ENCODE data around the gene ADAM12. TPM values are rescaled to one million over a fixed set of nuclear protein-coding genes. Genes with fewer than 3 reads are reported as not detected.

ADAM12 gene
- total RNA-seq, 4 donors from 2014 or later, result 0.26 to 1.6 (median 0.47) TPM; not detected in 1

DNA sequence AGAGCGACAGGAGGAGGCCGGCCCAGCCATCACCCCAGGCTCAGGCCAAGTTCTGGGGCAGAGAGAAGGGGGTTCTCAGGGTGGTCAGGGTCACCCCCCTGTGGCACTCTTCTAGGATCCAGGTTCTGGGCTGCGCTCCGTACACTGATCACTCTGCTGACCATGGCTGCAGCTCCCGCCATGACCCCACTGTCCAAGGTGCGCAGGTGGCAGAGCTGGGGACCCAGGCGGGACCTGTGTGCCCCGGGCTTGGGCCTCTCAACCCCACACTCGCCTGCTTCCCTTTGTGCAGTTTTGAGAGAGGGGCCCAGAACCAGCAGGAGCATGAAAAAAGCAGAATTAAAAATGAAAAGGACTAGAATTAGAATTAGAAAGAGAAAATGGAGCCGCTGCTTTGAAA is 264.8 kb downstream of the ADAM12 start:
- 93% methylated on average over 10 of the region's 10 CpGs for WGBS, 2 donors
- no peak for TF ChIP-seq POLR2A (IDR thresholded peaks at IDR 0.05)
- TF ChIP-seq, protein P1, sequence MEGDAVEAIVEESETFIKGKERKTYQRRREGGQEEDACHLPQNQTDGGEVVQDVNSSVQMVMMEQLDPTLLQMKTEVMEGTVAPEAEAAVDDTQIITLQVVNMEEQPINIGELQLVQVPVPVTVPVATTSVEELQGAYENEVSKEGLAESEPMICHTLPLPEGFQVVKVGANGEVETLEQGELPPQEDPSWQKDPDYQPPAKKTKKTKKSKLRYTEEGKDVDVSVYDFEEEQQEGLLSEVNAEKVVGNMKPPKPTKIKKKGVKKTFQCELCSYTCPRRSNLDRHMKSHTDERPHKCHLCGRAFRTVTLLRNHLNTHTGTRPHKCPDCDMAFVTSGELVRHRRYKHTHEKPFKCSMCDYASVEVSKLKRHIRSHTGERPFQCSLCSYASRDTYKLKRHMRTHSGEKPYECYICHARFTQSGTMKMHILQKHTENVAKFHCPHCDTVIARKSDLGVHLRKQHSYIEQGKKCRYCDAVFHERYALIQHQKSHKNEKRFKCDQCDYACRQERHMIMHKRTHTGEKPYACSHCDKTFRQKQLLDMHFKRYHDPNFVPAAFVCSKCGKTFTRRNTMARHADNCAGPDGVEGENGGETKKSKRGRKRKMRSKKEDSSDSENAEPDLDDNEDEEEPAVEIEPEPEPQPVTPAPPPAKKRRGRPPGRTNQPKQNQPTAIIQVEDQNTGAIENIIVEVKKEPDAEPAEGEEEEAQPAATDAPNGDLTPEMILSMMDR (IDR thresholded peaks at IDR 0.05), result no peak
- DNase-seq (ENCODE audit: low spot score in 2 of 2), result no peak
- intact Hi-C loops (cut with DNase I; ENCODE audit: low total_unique reads), result no loop called here
- no peak overlapping the region for H3K4me3 ChIP-seq (ENCODE audit: low read depth, poor library complexity, severe bottlenecking)

DNA sequence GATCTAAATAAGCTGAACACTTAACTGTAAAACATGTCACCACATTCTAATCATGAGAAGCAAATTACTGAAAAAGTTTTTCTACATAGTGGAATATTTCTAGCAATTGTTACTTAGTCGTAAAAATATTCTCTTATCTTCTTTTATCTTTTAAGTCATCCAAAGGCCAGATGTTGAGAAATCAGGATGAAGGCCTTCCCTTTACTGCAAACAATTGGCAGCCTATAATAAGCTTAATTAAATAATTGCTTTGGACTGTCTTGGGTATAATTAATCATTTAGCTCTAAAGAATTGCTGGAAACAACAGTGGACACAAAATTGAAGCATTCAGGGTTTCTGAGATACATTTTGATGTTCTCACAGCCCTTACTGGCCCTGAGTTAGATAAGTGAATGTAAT is 265.4 kb downstream of the ADAM12 start:
- WGBS, 2 donors, result 33 to 49% methylated on average over 1 of the region's 1 CpG
- no peak for TF ChIP-seq POLR2A (IDR thresholded peaks at IDR 0.05)
- TF ChIP-seq, protein P1 (IDR thresholded peaks at IDR 0.05), result no peak
- H3K4me3 ChIP-seq (ENCODE audit: low read depth, poor library complexity, severe bottlenecking), result no peak overlapping the region
- no peak for DNase-seq (ENCODE audit: low spot score in 2 of 2)
- intact Hi-C loops (cut with DNase I; ENCODE audit: low total_unique reads), result no loop called here

DNA sequence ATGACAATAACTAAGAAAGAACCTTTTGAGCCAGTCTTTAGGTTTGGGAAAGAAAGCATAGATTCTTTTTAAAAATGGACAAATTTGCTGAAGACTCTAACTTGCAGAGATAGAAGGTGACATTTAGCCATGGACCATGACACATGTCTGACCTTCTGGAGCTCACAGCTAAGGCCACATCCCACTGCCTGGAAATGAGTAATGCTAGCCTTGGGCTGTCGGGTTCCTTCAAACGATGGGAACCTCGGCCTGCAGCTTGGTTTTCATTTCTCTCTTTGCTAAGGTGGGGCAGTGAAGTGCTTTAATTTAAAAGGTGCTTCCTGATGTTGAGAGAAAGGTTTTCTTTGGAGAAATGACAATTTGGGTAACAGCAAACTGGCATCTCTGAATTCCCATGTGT is 268.7 kb downstream of the ADAM12 start:
- WGBS, 2 donors, result 77 to 80% methylated on average over 3 of the region's 3 CpGs
- intact Hi-C loops (cut with DNase I; ENCODE audit: low total_unique reads), result no loop called here
- DNase-seq (ENCODE audit: low spot score in 2 of 2), result no peak
- TF ChIP-seq, protein P1 (IDR thresholded peaks at IDR 0.05), result no peak
- TF ChIP-seq POLR2A (IDR thresholded peaks at IDR 0.05), result no peak
- H3K4me3 ChIP-seq (ENCODE audit: low read depth, poor library complexity, severe bottlenecking), result no peak overlapping the region

DNA sequence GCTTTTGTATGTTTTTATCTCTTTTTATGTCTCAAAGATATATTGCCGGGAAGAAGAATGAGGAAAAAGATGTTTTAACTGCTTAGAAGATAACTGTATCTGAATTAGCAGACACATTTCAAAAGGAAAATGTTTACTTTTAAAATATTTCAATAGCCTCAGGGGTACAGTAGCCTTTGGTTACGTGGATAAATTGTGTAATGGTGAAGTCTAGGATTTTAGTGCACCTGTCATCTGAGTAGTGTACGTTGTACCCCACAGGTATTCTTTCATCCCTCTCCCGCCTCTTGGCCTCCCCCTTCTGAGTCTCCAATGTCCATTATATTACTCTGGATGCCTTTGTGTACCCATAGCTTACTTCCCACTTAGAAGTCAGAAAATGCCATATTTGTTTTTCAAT is 269.8 kb downstream of the ADAM12 start:
- TF ChIP-seq POLR2A (IDR thresholded peaks at IDR 0.05), result no peak
- TF ChIP-seq, protein P1 (IDR thresholded peaks at IDR 0.05), result no peak
- 67 to 80% methylated on average over 4 of the region's 4 CpGs for WGBS, 2 donors
- H3K4me3 ChIP-seq (ENCODE audit: low read depth, poor library complexity, severe bottlenecking), result no peak overlapping the region
- no peak for DNase-seq (ENCODE audit: low spot score in 2 of 2)
- intact Hi-C loops (cut with DNase I; ENCODE audit: low total_unique reads), result no loop called here

DNA sequence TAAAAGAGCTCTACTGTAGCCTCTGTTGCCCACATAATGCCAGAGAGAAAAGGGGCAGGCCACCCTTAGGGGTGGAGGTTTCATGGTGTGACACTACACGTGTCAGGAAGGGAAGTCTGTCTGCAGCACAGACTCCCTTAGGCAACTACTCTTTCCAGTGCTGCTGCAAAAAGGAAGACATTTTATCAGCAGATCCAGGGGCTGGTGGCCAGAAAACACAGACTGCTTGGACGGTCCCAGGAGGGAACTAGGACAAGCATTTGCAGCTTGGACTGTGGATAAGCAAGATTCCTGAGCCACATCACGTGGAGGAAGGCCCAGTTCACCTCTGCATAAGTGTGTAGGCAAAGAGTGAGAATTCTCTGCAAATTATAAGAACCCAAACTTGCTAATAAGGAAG is 271.1 kb downstream of the ADAM12 start:
- intact Hi-C loops (cut with DNase I; ENCODE audit: low total_unique reads), result no loop called here

DNA sequence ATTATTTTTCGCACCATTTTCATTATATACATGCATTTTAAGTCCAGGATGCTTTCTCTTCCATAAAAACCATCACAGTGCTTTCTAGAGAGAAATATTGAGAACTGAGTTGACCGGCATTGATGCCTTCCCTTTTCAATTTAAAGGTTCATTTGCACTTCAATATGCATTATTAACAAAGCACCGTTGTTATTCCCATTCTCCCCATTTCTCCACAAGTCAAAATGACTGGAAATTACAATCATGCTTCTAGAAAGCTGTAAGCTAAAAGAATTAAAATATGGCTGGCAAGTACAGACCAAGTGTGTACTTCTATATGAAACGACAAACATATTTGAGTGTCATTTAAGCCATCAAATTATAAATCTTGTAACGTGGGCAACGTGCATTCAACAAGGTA is 272.4 kb downstream of the ADAM12 start:
- intact Hi-C loops (cut with DNase I; ENCODE audit: low total_unique reads), result no loop called here
- WGBS, 2 donors, result 68 to 70% methylated on average over 6 of the region's 6 CpGs
- no peak overlapping the region for H3K4me3 ChIP-seq (ENCODE audit: low read depth, poor library complexity, severe bottlenecking)
- TF ChIP-seq, protein P1 (IDR thresholded peaks at IDR 0.05), result no peak
- no peak for TF ChIP-seq POLR2A (IDR thresholded peaks at IDR 0.05)
- DNase-seq (ENCODE audit: low spot score in 2 of 2), result no peak

More for the DNA sequence above, 271.1 kb downstream of the ADAM12 start:
- DNase-seq (ENCODE audit: low spot score in 2 of 2), result no peak
- no peak overlapping the region for H3K4me3 ChIP-seq (ENCODE audit: low read depth, poor library complexity, severe bottlenecking)
- TF ChIP-seq, protein P1 (IDR thresholded peaks at IDR 0.05), result no peak
- TF ChIP-seq POLR2A (IDR thresholded peaks at IDR 0.05), result no peak
- WGBS, 2 donors, result 57 to 59% methylated on average over 3 of the region's 3 CpGs
